NCI-H2081 (cell line): ENCODE measurements around the gene PRRX2.
"Not testable (repeated sequence)": the region's sequence is repeated elsewhere in the genome, so short reads cannot be mapped to it uniquely, and the experiment has no call there.

Experiments
- DNase-seq, 2 experiments: peaks; one replicate each; lab custom pipeline; 2025; lab: John Stamatoyannopoulos, UW

The PRRX2 gene

GRCh38 chr9:129761293-129761900, 96.0 kb downstream of the PRRX2 start:
- no peak for DNase-seq

GRCh38 chr9:129761901-129762369, 96.5 kb downstream of the PRRX2 start:
- DNase-seq = no peak

- DNase-seq = not testable (repeated sequence)
These were observed 97.0 kb downstream of the PRRX2 start for GRCh38 chr9:129762370-129762984.

- no peak for DNase-seq
These were observed 97.8 kb downstream of the PRRX2 start for GRCh38 chr9:129762985-129763926.

- no peak for DNase-seq
These were observed 100.4 kb downstream of the PRRX2 start for GRCh38 chr9:129765764-129766317.

GRCh38 chr9:129768486-129768885, 103.0 kb downstream of the PRRX2 start:
- DNase-seq = no peak

- no peak for DNase-seq
These were observed 104.2 kb downstream of the PRRX2 start for GRCh38 chr9:129769669-129770068.

GRCh38 chr9:129770741-129771140, 105.3 kb downstream of the PRRX2 start:
- DNase-seq = no peak
